ENCODE measurements around the gene SH3D21.

SH3D21 gene

DNA sequence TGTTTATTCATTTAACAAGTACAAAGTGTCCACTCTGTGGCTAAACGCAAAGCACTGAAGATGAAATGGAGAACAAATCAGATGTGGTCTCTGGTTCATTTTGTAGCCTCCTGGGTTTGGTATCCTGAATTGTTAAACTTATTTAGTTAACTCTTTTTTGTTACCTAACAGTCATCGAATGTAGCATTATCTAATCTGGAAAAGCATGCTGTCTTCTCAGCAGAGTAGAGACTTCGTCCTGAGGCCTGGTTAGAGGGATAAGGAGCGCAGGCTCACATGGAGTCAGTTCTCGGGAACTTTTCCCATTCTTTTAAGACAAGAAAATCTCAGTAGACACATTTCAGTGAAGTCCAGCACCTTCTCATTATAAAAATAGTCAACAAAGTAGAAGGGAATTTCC is 33.1 kb upstream of the SH3D21 start:
- no peak for DNase-seq (ENCODE audit: low read depth)
- TF ChIP-seq, protein P1, sequence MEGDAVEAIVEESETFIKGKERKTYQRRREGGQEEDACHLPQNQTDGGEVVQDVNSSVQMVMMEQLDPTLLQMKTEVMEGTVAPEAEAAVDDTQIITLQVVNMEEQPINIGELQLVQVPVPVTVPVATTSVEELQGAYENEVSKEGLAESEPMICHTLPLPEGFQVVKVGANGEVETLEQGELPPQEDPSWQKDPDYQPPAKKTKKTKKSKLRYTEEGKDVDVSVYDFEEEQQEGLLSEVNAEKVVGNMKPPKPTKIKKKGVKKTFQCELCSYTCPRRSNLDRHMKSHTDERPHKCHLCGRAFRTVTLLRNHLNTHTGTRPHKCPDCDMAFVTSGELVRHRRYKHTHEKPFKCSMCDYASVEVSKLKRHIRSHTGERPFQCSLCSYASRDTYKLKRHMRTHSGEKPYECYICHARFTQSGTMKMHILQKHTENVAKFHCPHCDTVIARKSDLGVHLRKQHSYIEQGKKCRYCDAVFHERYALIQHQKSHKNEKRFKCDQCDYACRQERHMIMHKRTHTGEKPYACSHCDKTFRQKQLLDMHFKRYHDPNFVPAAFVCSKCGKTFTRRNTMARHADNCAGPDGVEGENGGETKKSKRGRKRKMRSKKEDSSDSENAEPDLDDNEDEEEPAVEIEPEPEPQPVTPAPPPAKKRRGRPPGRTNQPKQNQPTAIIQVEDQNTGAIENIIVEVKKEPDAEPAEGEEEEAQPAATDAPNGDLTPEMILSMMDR (IDR thresholded peaks at IDR 0.05; ENCODE audit: insufficient read depth, low read depth, low read length, missing control alignments) = no peak
- H3K4me3 ChIP-seq (ENCODE audit: low read depth, low read length) = no peak overlapping the region

DNA sequence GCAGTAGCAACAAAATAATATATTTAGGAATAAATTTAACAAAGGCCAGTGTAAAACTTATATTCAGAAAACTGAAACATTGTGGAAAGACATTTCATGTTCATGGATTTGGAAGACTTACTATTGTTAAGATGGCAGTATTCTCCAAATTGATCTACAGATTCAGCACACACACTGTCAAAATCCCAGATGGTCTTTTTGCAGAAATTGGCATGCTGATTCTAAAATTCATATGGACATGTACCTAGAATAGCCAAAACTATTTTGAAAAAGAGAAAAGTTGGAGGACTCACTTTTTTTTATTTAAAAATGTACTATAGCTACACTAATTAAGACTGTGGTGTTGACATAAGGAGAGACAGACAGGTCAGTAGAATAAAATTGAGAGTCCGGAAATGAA is 32.0 kb upstream of the SH3D21 start:
- no peak for DNase-seq (ENCODE audit: low read depth)
- no peak overlapping the region for H3K4me3 ChIP-seq (ENCODE audit: low read depth, low read length)
- TF ChIP-seq, protein P1 (IDR thresholded peaks at IDR 0.05; ENCODE audit: insufficient read depth, low read depth, low read length, missing control alignments) = no peak

DNA sequence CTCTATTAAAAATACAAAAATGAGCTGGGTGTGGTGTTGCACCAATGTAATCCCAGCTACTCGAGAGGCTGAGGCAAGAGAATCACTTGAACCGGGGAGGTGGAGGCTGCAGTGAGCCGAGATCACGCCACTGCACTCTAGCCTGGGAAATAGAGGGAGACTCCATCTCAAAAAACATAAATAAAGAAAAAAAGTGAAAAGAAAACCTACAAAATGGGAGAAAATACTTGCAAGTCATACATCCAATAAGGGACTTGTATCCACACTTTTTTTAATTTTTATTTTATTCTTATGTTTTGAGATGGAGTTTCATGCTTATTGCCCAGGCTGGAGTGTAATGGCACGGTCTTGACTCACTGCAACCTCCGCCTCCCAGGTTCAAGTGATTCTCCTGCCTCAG is 29.5 kb upstream of the SH3D21 start:
- DNase-seq (ENCODE audit: low read depth) = no peak
- TF ChIP-seq, protein P1 (IDR thresholded peaks at IDR 0.05; ENCODE audit: insufficient read depth, low read depth, low read length, missing control alignments) = no peak
- no peak overlapping the region for H3K4me3 ChIP-seq (ENCODE audit: low read depth, low read length)

DNA sequence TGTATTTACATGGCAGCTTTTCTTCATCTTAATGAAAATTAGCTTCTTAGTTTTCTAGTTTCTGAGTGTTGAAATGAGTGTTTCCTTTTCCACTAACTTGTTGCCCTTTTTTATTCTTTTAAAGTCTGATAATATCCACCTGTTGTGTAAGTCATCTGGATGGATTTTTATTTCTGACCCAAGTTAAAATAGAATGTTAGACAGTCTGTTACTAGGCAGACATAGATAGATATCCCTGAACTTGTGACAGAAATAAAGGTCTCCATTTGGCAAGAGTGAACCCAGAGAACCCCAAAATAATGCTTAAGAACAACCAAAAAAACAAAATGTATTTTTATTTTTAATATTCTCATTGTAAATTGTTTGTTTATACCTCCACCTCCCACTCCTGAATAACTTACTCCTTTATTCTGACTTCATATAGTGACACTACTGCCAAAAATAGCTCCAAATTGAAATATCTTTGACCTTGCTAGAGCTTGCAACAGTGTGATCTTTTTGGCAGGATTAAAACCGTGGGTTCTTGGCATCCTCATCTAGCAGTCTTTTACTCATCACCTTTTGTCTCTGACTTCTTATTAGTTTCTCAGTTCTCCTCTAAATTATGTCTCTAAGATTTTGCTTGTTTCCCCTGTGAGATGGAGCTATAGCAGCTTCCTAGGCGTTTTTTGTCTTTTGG is 26.9 kb upstream of the SH3D21 start:
- no peak for DNase-seq (ENCODE audit: low read depth)

DNA sequence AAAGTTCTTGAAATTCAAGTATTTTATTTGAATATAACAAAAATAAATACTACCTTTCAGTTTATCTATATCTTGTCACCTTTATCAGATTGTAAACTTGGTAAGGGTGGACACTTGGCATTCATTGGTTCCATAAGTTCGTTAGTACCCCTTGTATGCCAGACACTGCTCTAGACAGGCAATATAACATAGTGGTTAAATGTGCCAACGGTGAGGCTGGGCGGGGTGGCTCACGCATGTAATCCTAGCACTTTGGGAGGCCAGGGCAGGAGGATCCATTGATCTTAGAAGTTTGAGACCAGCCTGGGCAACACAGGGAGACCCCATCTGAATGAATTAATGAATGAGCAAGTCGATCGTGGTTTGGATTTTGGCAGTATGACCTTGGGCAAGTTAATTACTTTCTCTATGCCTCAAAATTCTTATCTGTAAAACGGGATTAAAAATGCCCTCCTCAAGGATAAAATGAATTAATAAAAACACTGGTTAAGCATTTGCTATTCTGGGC is 26.3 kb upstream of the SH3D21 start:
- TF ChIP-seq, protein P1 (IDR thresholded peaks at IDR 0.05; ENCODE audit: insufficient read depth, low read depth, low read length, missing control alignments) = no peak
- no peak for DNase-seq (ENCODE audit: low read depth)
- H3K4me3 ChIP-seq (ENCODE audit: low read depth, low read length) = no peak overlapping the region

More for the DNA sequence above, 26.9 kb upstream of the SH3D21 start:
- TF ChIP-seq, protein P1 (IDR thresholded peaks at IDR 0.05; ENCODE audit: insufficient read depth, low read depth, low read length, missing control alignments) = no peak
- no peak overlapping the region for H3K4me3 ChIP-seq (ENCODE audit: low read depth, low read length)

DNA sequence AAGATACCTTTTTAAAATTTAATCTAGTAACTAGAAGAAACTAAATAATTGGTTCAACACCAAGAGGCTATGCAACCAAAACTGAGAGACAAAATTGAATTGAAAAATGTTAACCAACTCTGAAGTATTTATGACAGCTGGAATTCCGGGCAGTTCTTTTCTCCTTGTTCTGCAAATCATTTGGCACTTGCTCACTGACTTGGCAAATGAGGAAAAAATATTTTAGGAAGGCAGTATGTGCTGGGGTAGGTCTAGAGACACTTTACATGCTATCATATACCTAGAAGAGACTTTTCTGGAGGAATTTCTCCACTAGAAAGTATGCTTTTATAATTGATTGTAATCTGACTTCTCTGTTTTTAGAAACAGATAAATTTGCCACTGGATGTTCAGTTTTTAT is 22.1 kb upstream of the SH3D21 start:
- DNase-seq (ENCODE audit: low read depth) = no peak
- TF ChIP-seq, protein P1 (IDR thresholded peaks at IDR 0.05; ENCODE audit: insufficient read depth, low read depth, low read length, missing control alignments) = no peak

DNA sequence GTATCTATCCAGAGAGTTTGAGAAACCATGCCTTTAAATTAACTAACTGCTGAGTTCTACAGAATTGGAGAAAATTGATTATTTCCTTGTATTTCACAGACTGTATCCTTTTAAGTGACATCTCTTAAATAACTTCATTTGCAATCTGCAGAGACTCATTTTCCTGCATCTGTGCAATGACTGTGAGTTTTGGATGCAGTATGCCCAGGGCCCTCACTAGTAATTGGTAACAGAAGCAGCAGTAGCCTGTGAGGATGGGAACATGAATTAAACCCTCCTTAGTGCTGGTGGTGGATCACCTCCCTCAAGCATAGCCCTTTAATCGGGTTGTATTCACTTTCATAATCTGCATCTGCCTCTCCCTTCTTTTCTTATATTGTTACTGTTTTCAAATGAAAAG is 21.7 kb upstream of the SH3D21 start:
- no peak overlapping the region for H3K4me3 ChIP-seq (ENCODE audit: low read depth, low read length)
- no peak for DNase-seq (ENCODE audit: low read depth)
- TF ChIP-seq, protein P1 (IDR thresholded peaks at IDR 0.05; ENCODE audit: insufficient read depth, low read depth, low read length, missing control alignments) = no peak

More for the DNA sequence above, 22.1 kb upstream of the SH3D21 start:
- no peak overlapping the region for H3K4me3 ChIP-seq (ENCODE audit: low read depth, low read length)
